ENCODE data around the gene PCDHGA1.

- TF ChIP-seq EZH2 (IDR thresholded peaks at IDR 0.05; ENCODE audit: borderline replicate concordance, low read depth, low read length, poor library complexity, severe bottlenecking) (no peak), CTCF (conservative IDR thresholded peaks at IDR 0.05; ENCODE audit: low read depth, low read length) (no peak)
Measured at GRCh38 chr5:141491323-141492167, 161.2 kb downstream of the PCDHGA1 start.

Measured in A673 (cell line).